Endothelial cell of hepatic sinusoid (primary cell): ENCODE results near the gene LMX1B.

Experiments used
- in situ Hi-C: cut with HindIII; loops from 2 replicates; pipeline ENCODE4 v1.10.0; 2017; ENCODE audit warnings: low sequenced_read_pairs

LMX1B gene

DNA sequence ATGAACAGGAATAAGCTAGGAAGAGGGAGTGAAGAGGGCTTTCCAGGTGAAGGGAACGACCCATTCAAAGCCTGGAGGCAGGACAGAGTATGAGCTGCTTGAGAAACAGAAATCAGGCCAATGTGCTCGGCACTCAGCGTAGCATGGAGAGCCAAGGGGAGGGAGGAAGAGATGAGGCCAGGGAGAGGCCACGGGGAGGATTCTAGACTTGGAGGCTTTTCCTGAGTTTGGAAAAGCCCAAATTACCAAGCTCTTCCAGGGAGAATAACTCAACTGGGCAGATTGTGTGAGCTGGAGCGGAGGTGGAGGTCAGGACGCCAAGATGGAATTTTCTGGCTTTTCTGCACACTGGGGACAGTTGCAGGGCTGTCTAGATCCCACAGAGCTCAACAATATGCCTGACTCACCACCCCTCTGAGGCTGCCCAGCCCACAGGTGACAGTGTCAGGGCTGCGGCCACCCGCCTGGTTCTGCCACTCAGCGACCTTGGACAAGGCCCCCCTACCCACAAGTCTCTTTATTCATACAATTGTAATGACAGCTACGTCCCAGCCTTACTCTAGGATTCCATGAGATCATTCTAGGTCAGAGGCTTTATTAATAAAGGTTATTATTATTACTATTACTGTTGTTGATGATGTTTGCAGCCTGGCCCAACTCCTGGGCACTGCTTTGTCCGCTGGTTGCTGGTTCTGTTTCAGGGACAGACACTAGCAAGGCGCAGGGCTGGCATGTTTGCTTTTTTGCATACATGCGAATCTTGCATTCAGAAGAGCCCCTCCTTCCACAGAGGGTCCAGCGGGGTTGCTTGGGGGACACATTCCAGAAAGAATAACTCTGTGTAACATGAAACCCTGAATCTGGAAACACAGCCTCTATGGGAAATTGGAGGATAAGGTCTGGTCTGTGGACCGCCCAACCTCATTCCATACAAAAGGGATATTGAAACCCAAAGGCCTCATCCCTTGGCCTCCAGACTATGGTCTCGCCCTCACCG is 9.4 kb upstream of the LMX1B start:
- in situ Hi-C loops, result no loop called here

DNA sequence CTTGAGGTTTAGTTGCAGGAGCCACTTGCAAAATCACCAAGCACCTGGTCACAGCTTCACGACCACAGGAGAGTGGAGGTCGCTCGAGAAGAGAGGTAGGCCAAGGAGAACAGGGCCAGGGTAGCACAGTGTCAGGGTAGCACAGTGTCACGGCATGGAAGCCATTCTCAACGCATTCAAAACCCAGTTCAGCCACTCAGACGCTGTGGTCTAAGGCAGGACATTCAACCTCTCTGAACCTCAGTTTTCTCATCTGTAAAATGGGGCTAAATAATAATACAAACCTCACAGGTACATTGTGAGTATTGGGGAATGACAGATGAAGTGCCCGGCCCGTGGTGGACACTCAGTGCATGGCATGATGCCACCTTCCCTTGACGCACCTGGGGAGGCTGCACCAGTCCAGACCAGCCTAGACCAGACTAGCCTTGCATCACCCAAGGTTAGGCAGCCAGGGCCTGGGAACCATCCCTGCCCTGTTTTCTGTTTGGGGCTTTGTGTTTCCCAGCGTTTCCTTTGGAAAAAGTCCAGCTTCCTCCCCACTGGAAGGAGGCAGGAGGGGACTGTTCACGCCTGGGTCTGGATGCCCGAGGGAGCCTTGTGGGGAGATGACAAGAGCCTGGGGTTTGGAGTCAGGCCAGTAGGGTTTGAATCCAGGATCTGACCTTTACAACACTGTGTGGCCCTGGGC is 7.8 kb upstream of the LMX1B start:
- in situ Hi-C loops, result no loop called here

GRCh38 chr9:126606483-126606870 is 7.3 kb upstream of the LMX1B start:
- in situ Hi-C loops, result no loop called here

DNA sequence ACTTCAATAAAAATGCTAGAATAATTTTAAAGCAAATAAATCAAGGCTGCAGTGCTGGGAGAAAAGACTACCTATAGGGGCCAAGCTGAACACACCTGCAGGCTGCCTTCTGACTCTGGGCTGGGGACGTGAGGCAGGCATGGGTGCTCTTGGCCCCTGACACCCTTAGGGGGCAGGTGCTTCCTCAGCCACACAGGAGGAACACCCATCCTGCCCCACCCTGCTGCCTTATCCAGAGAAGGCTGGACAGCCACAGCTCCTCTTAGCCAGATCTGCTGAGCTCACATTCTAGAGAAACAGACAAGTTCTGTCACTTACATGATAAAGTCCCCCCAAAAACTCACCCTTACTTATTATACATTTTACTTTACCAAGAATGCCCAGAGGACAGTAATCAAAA is 6.6 kb upstream of the LMX1B start:
- in situ Hi-C loops, result no loop called here

DNA sequence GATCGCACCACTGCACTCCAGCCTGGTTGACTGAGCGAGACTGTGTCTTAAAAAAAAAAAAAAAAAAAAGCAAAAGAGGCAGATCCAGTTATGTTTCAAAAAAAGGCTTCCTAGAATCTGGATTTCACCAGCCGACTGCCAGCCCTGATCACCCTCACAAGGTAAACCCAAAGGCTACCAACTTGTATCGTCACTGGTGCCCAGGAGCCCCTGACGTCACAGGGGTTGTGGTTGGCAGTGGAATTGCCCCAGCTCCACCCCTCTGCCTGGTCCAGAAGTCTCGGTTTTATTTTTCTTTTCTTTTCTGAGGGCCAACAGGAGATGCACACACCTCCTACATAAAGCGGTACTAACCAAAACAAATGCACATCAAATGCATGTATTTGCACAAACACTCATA is 6.0 kb upstream of the LMX1B start:
- in situ Hi-C loops, result no loop called here

DNA sequence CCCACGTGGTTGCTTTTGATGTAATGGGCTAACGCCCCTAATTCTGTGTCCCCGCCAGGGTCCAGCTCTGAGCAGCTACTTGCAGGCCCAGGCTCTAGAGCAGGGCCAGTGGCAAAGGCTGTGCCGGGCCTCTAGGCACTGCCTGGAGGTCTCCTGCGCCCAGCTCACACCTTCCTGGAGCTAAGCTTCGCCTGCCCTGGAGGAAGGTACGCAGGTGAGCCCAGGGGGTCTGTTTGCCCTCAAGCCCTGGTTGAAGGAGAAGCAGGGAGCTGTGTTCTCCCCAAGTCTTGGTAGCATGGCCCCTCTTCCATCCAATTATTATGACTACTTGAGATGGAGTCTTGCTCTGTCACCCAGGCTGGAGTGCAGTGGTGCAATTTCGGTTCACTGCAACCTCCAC is 5.2 kb upstream of the LMX1B start:
- in situ Hi-C loops, result no loop called here

GRCh38 chr9:126609191-126609590 is 4.5 kb upstream of the LMX1B start:
- in situ Hi-C loops, result no loop called here

DNA sequence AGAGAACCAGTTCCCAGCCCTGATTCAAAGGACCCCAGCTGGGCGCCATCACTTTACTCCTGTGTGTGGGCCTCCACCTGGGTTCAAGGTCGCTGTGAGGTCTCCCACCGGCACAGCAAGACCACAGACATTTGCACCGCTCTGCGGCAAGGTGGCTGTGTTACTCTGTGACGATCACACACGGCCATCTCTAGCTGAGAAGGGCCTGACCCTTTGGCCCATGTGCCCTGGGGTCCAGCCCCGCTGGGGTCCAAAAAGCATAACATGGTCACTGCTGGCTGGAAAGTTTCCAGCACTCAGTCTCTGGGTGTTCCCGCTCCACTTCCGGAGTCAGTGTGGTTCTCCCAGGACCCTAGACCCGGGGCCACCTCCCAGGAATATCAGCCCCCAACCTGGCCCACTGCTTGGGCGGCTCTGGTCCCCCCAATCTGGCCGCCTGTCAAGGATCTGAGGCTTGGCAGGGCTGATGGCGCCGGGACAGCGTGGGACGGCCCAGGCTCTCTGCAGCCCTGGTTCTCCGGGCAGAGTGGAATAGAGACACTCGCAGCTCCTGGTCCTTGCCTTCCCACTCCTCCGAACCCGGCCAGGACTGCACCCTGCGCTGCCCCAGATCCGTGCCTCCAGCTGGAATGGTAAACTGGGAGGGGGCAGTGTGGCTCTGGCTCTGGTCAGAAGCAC is 3.9 kb upstream of the LMX1B start:
- in situ Hi-C loops, result no loop called here

- in situ Hi-C loops, result no loop called here
Observed at GRCh38 chr9:126611193-126611591, 2.5 kb upstream of the LMX1B start.

- in situ Hi-C loops, result no loop called here
Observed at GRCh38 chr9:126611592-126612325, 2.0 kb upstream of the LMX1B start.

DNA sequence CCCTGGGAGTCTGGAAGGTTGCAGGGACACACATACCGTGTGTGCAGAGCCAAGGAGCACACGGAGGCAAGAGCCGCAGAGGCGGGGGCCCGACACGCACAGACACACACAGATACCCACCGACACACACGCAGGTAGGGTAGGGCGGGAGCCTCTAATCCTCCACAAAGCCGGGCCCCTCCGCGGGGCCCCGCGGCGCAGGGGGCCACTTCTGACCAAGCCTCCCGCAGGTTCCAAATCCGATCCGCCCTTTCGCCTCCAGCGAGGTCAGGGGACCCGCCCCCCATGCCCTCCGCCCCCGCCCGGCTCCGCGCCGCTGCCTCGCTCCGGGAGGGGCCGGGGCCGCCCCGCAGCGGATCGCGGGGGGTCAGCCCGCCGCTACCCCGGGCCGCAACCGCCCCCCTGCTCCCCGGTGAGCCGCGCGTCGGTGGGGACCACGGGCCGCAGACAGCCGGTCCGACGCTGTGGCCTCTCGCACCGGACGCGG is 1.4 kb upstream of the LMX1B start:
- in situ Hi-C loops, result no loop called here

DNA sequence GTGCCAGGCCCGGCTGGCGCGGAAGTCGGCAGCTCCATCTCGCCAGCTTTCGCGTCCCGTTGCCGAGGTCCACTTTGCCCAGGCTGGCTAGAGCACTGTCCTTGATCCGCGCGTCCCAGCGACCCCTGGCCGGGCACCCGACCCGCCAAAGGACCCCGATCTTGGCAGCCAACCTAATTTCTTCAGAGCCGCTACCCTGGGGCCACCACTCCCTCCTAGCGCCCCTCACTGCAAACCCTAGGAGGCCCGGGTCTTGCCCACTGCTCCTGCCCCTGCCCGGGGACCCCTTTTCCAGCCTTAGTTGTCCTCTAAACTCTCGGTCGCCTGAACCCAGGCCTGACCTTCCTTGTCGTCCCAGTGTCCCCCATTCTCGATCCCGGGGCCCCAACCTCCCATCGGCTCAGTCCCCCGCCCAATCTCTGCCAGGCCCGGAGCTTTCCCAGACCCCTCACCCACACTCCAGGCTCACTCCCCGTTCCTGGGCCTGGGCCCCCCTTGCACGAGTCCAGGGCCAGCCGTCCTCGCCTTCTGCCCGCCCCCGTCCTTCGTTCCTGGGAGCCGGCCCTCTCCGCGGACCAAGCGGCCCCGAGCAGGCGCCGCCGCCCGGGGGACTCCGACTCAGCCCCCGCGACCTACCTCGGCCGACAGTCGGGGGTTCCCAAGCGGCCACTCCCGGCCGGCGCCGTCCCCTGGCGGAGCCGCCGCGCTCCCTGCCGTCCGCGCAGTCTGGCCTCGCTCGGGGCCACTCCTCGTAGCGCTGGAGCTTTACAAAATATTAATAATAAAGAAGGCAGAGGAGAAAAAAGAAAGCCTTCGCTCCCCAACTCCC is 701 bp upstream of the LMX1B start:
- in situ Hi-C loops, result no loop called here

- in situ Hi-C loops, result no loop called here
Observed at GRCh38 chr9:126614088-126614454, 343 bp downstream of the LMX1B start.

DNA sequence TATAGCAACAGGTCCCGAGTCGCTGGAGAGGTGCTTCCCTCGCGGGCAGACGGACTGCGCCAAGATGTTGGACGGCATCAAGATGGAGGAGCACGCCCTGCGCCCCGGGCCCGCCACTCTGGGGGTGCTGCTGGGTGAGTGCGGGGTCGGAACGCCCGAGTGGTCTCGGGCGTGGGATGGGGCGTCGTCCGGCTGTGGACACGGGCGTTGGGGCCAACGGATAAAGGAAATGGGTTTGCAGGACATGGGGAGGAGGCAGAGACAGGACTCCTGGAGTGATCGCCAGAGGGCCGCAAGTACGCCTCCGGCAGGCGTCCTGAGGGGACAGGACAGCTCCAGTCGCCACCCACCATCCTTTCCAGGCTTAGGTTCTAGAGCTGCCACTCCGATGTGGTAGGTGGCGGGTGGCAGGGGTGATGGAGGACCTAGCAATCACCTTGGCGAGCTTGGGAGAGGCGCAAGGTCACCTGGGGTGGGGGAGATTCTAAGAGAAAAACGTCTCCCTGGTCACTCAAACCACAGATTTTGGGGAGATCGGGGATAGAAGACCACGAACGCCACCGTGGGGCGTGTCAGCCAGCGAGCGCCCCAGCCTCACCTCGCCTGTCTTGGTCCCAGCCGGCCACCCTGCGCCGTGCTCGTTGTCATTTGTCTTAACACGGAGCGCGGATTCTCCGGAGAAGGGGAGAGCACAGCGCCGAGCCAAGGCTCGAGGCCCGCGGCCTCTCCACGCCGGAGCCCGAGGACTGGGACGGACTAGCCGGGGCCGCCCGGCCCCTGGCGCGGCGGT is 922 bp downstream of the LMX1B start:
- in situ Hi-C loops, result no loop called here

GRCh38 chr9:126615245-126615790 is 1.6 kb downstream of the LMX1B start:
- in situ Hi-C loops, result no loop called here

DNA sequence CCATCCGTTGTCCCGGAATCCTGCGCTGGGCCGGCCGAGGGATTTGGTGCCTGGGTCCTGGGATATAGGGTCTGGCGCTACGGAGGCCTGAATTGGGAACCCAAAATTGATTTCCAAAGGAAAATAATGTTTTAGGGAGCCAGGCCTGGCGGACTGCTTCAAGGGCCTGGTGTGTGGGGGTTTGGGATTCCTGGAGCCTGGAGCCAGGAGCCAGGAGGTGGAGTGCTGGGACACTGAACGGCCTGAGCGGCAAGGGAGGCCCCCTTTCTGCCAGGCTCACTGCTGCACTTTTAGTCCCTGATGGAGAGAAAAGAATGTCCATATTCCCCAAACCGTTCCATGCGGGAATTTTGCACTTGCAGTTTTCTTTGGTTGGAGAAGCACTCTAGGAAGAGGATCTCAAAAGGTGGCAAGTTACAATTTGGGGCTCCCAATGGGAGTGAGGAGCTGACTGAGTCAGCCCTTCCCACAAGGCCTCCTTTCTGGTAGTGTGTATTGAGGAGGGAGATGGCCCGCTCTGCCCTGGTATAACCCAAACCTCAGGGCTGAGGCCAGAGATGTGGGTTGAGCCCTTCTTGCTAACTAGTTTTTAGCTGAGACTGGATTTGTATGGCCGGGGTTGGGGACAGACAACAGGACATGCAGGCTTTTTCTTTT is 2.2 kb downstream of the LMX1B start:
- in situ Hi-C loops, result no loop called here

- in situ Hi-C loops, result no loop called here
Observed at GRCh38 chr9:126616521-126616976, 2.8 kb downstream of the LMX1B start.
